ENCODE measurements around the gene COPG2. TPM values are rescaled to one million over a fixed set of nuclear protein-coding genes. Genes with fewer than 3 reads are reported as not detected.
A peak's percentile ranks its signal among the peaks of the same experiment; 100 is the strongest.

Gene COPG2
- total and polyA plus RNA-seq, 2 donors (not counting 3 experiments of a cell fraction or from before 2014, with no cell fraction given), result 9.4 to 11.6 TPM

GRCh38 chr7:130492523-130493274 lies 175.8 kb downstream of the COPG2 start:
- Histone ChIP-seq H3K27ac (ENCODE audit: insufficient read depth, low read depth, low read length) (no peak overlapping the region), H3K4me1 (ENCODE audit: control insufficient read depth, extremely low read depth, insufficient read depth, low read length) (peaks cover 30% of the 10 kb centered on the region), H3K9me3 (replicated peaks; ENCODE audit: control insufficient read depth, insufficient read depth, low read length) (no peaks in the 10 kb centered on the region), H3K9ac (replicated peaks; ENCODE audit: extremely low read depth, insufficient read depth, low read length) (peak overlapping the region; percentile 19), H3K79me2 (ENCODE audit: control insufficient read depth, insufficient read depth, low read length) (no peaks in the 10 kb centered on the region), H4K20me1 (replicated peaks; ENCODE audit: control insufficient read depth, extremely low read depth, insufficient read depth, low read length) (no peaks in the 10 kb centered on the region), H3K9me1 (replicated peaks; ENCODE audit: control insufficient read depth, extremely low read depth, insufficient read depth, low read length) (no peaks in the 10 kb centered on the region), H3K4me3 (replicated peaks in 1 of 3; ENCODE audit: insufficient read depth in 1 of 3, low read depth in 1 of 3, low read length in 3 of 3) (peak overlapping the region in 2 of 3 experiments; percentile 29 to 55), H3K27me3 (ENCODE audit: control insufficient read depth in 2 of 2, insufficient read depth in 2 of 2, low read length in 2 of 2) (no peaks in the 10 kb centered on the region), H2AFZ (ENCODE audit: low read depth, low read length) (no peak overlapping the region), H3K4me2 (ENCODE audit: insufficient read depth, low read length) (peak overlapping the region; percentile 49), H3K36me3 (ENCODE audit: control insufficient read depth in 2 of 2, extremely low read depth in 1 of 2, insufficient read depth in 2 of 2, low read length in 2 of 2) (no peaks in the 10 kb centered on the region)
- POLR2A ChIA-PET, result no interaction called here
- BruUV-seq (replicated peaks), result no TSS peak
- TF ChIP-seq JUN (IDR thresholded peaks at IDR 0.05; ENCODE audit: borderline replicate concordance, insufficient read depth, insufficient read length, low read depth) (no peak), POLR2A (IDR thresholded peaks at IDR 0.05; ENCODE audit: low read depth, low read length) (no peak), EZH2 (IDR thresholded peaks at IDR 0.05; ENCODE audit: borderline replicate concordance, low read depth, low read length, severe bottlenecking) (no peak), MAX (IDR thresholded peaks at IDR 0.05; ENCODE audit: insufficient read depth, insufficient read length) (no peak), CTCF (IDR thresholded peaks at IDR 0.05; ENCODE audit: extremely low read depth in 1 of 2, insufficient read depth in 1 of 2, low read depth in 1 of 2, low read length in 2 of 2) (no peak), POLR2AphosphoS5 (IDR thresholded peaks at IDR 0.05; ENCODE audit: insufficient read depth, low read depth, low read length) (no peak), FOS (IDR thresholded peaks at IDR 0.05; ENCODE audit: borderline replicate concordance, insufficient read depth, low read length) (no peak), GATA2 (IDR thresholded peaks at IDR 0.05; ENCODE audit: insufficient read depth, insufficient read length, low read depth, low read length) (no peak), MYC (IDR thresholded peaks at IDR 0.05; ENCODE audit: low read depth, low read length) (no peak)
- CTCF ChIA-PET, result interaction anchor here (1.2 to 1.7 kb wide), 2 partner anchors 175 to 249 kb away, joined by 3 to 5 read pairs; partner anchors contain the start of gene COPG2
- dilution Hi-C loops (cut with MboI; ENCODE audit: extremely low pct_ligation_motif_present, low sequenced_read_pairs) (no loop called here), intact Hi-C loops (cut with micrococcal nuclease) (loop anchor here (2.0 kb wide), 1 partner anchor 68 kb away; no protein-coding TSS in a partner anchor)
- FAIRE-seq (no peak), DNase-seq (ENCODE audit: low read depth, low spot score) (peak; percentile 19)
